PC-3 (cell line): ENCODE measurements around the gene NOM1. TPM values are rescaled to one million over a fixed set of nuclear protein-coding genes. Genes with fewer than 3 reads are reported as not detected.

Experiments used
- ATAC-seq: fragments of 200-7000 bp; cut with Tn5 transposase; 2 replicates; pipeline ENCODE4 v1.9.1; 2020; ENCODE audit warnings: mild to moderate bottlenecking, moderate library complexity
- BruUV-seq: library from RNA; stranded (reverse); fragments of 400-500 nt; replicated peaks from 2 replicates; lab custom pipeline; 2021; lab: Mats Ljungman, UMichigan
- CTCF ChIA-PET: fragments of 300-600 bp; sonication (Branson Sonifier 250); formaldehyde crosslinking; loops from one replicate; lab custom pipeline; 2022; ENCODE audit warnings: antibody characterized with exemption; lab: Charles Lee
- POLR2A ChIA-PET: fragments of 300-600 bp; sonication (Branson Sonifier 250); formaldehyde crosslinking; loops from one replicate; lab custom pipeline; 2022; ENCODE audit warnings: antibody characterized with exemption; ENCODE audit not compliant: unreplicated experiment; lab: Charles Lee
- DNase-seq: peaks from one replicate; pipeline ENCODE4 v3.0.0-alpha.2; 2015
- H2AFZ ChIP-seq: fragments of 300-600 bp; sonication (generic); 2 replicates; pipeline ENCODE4 v1.6.0; 2016; ENCODE audit warnings: antibody characterized with exemption, low read length
- H3F3A ChIP-seq: fragments of 300-600 bp; sonication (generic); one replicate; pipeline ENCODE4 v1.6.0; 2017; ENCODE audit warnings: antibody characterized with exemption, low read length, control low read depth, mild to moderate bottlenecking; ENCODE audit not compliant: unreplicated experiment
- H3K27ac ChIP-seq: fragments of 300-600 bp; sonication (generic); 2 replicates; pipeline ENCODE4 v1.5.1; 2016; ENCODE audit warnings: mild to moderate bottlenecking, low read length
- H3K27me3 ChIP-seq: fragments of 300-600 bp; sonication (generic); 2 replicates; pipeline ENCODE4 v1.6.1; 2016; ENCODE audit warnings: low read length, mixed read lengths
- H3K36me3 ChIP-seq: fragments of 300-600 bp; sonication (generic); 2 replicates; pipeline ENCODE4 v1.6.1; 2016; ENCODE audit warnings: low read depth, mixed run types, low read length, mixed read lengths
- H3K4me1 ChIP-seq: fragments of 300-600 bp; sonication (generic); 2 replicates; pipeline ENCODE4 v1.5.1; 2016; ENCODE audit warnings: low read length; ENCODE audit not compliant: insufficient read depth
- H3K4me2 ChIP-seq: fragments of 300-600 bp; sonication (generic); 2 replicates; pipeline ENCODE4 v1.6.0; 2016; ENCODE audit warnings: low read length
- H3K4me3 ChIP-seq: fragments of 300-600 bp; sonication (generic); 2 replicates; pipeline ENCODE4 v1.5.1; 2016; ENCODE audit warnings: mild to moderate bottlenecking, low read length, mixed read lengths
- H3K79me2 ChIP-seq: fragments of 300-600 bp; sonication (generic); 2 replicates; pipeline ENCODE4 v1.6.1; 2017; ENCODE audit warnings: low read length, mixed read lengths
- H3K9ac ChIP-seq: fragments of 300-600 bp; sonication (generic); 2 replicates; pipeline ENCODE4 v1.6.0; 2016; ENCODE audit warnings: mild to moderate bottlenecking, low read length
- H3K9me2 ChIP-seq: fragments of 300-600 bp; sonication (generic); replicated peaks from 2 replicates; pipeline ENCODE4 v1.6.1; 2016; ENCODE audit warnings: mixed run types, low read length, mixed read lengths
- H3K9me3 ChIP-seq: fragments of 300-600 bp; sonication (generic); 2 replicates; pipeline ENCODE4 v1.6.1; 2016; ENCODE audit warnings: low read length, mixed read lengths
- H4K20me1 ChIP-seq: fragments of 300-600 bp; sonication (generic); 2 replicates; pipeline ENCODE4 v1.6.1; 2016; ENCODE audit warnings: low read length, mixed read lengths
- CTCF ChIP-seq: fragments of 300-600 bp; sonication (generic); conservative IDR thresholded peaks from 2 replicates; pipeline ENCODE4 v1.5.1; 2017; ENCODE audit warnings: antibody characterized with exemption, low read depth, mild to moderate bottlenecking, low read length
- EZH2 ChIP-seq: fragments of 300-600 bp; sonication (generic); IDR thresholded peaks from one replicate; pipeline ENCODE4 v1.6.1; 2017; ENCODE audit warnings: antibody characterized with exemption, mild to moderate bottlenecking, low read length; ENCODE audit not compliant: unreplicated experiment
- EZH2phosphoT487 ChIP-seq: fragments of 300-600 bp; sonication (generic); IDR thresholded peaks from 2 replicates; pipeline ENCODE4 v1.6.1; 2018; ENCODE audit warnings: mild to moderate bottlenecking, antibody characterized with exemption, low read length, borderline replicate concordance
- intact Hi-C: fragments of 100-400 bp; cut with micrococcal nuclease; formaldehyde crosslinking; loops from 2 replicates; pipeline ENCODE4 v1.9.0; 2023
- total RNA-seq: library from RNA; depleted of rRNA; stranded (reverse); fragments of >200 nt; gene quantifications from 2 replicates; pipeline ENCODE4 v1.2.3, GENCODE V29; 2014

The NOM1 gene
- total RNA-seq, 1 experiment from 2014 or later: 17.7 TPM

- DNase-seq (no peak), ATAC-seq (no peak)
- Histone ChIP-seq H3K27me3 (no peaks in the 10 kb centered on the region), H3K4me2 (no peak overlapping the region), H2AFZ (no peak overlapping the region), H3K27ac (no peak overlapping the region), H3K4me3 (no peak overlapping the region), H3K9ac (no peak overlapping the region), H3K4me1 (peaks cover 5% of the 10 kb centered on the region; the same call in 1 of the 2 replicates), H3K9me2 (no peaks in the 10 kb centered on the region), H3K79me2 (no peaks in the 10 kb centered on the region), H3K9me3 (no peaks in the 10 kb centered on the region), H3K36me3 (peaks cover 52% of the 10 kb centered on the region), H3F3A (no peaks in the 10 kb centered on the region), H4K20me1 (no peaks in the 10 kb centered on the region; the same call in 1 of the 2 replicates)
- intact Hi-C loops: no loop called here
- no peak for TF ChIP-seq CTCF
- TF ChIP-seq EZH2: no peak
- no peak for TF ChIP-seq EZH2phosphoT487
- ChIA-PET POLR2A (no interaction called here), CTCF (no interaction called here)
- no TSS peak for BruUV-seq
Measured at GRCh38 chr7:156966387-156966786, 16.9 kb downstream of the NOM1 start.

GRCh38 chr7:156968183-156968582, 18.7 kb downstream of the NOM1 start:
- Histone ChIP-seq H3K4me3 (no peak overlapping the region), H2AFZ (no peak overlapping the region), H3K4me1 (peaks cover 5% of the 10 kb centered on the region; the same call in 1 of the 2 replicates), H3F3A (no peaks in the 10 kb centered on the region), H3K9me2 (no peaks in the 10 kb centered on the region), H3K79me2 (no peaks in the 10 kb centered on the region), H3K27ac (no peak overlapping the region), H3K36me3 (peaks cover 46% of the 10 kb centered on the region), H3K27me3 (no peaks in the 10 kb centered on the region), H3K9ac (no peak overlapping the region), H3K9me3 (no peaks in the 10 kb centered on the region), H3K4me2 (no peak overlapping the region), H4K20me1 (no peaks in the 10 kb centered on the region)
- CTCF ChIA-PET: interaction anchor here (1.3 kb wide), 1 partner anchor 168 kb away, joined by 3 read pairs; no protein-coding TSS in a partner anchor
- BruUV-seq: no TSS peak
- ATAC-seq (no peak), DNase-seq (no peak)
- POLR2A ChIA-PET: interaction anchor here (0.6 kb wide), 1 partner anchor 372 kb away, joined by 3 read pairs; no protein-coding TSS in a partner anchor
- intact Hi-C loops: no loop called here
- TF ChIP-seq EZH2phosphoT487 (no peak), CTCF (no peak), EZH2 (no peak)

GRCh38 chr7:156969972-156970420, 20.5 kb downstream of the NOM1 start:
- ATAC-seq (peak; percentile 59), DNase-seq (peak; percentile 54)
- peaks cover 29% of the 10 kb centered on the region for H3K36me3 ChIP-seq
- no peak overlapping the region for H3K9ac ChIP-seq
- no peaks in the 10 kb centered on the region for H3K27me3 ChIP-seq
- peaks cover 5% of the 10 kb centered on the region; the same call in 1 of the 2 replicates for H3K4me1 ChIP-seq
- no peak overlapping the region for H2AFZ ChIP-seq
- ChIA-PET POLR2A (no interaction called here), CTCF (interaction anchor here (0.7 kb wide), 1 partner anchor 255 kb away, joined by 5 read pairs; no protein-coding TSS in a partner anchor)
- TF ChIP-seq EZH2phosphoT487: no peak
- TF ChIP-seq CTCF: peak; percentile 50
- H3F3A ChIP-seq: no peaks in the 10 kb centered on the region
- H3K9me3 ChIP-seq: no peaks in the 10 kb centered on the region
- H3K4me2 ChIP-seq: no peak overlapping the region
- no peaks in the 10 kb centered on the region for H3K79me2 ChIP-seq
- H4K20me1 ChIP-seq: no peaks in the 10 kb centered on the region
- intact Hi-C loops: loop anchor here (1.0 kb wide), 1 partner anchor 166 kb away; no protein-coding TSS in a partner anchor
- BruUV-seq: no TSS peak
- no peaks in the 10 kb centered on the region for H3K9me2 ChIP-seq
- no peak overlapping the region for H3K27ac ChIP-seq
- H3K4me3 ChIP-seq: no peak overlapping the region
